CD4-positive, alpha-beta T cell treated with Interleukin-6 for 4 hours (primary cell): ENCODE results near the gene FAM83D.
"Not testable (repeated sequence)": the region's sequence is repeated elsewhere in the genome, so short reads cannot be mapped to it uniquely, and the experiment has no call there.

Source experiments
- DNase-seq: peaks from one replicate; pipeline ENCODE4 v3.0.0-alpha.2; 2020; ENCODE audit warnings: mixed read lengths

FAM83D gene

GRCh38 chr20:38969708-38970107 lies 43.5 kb downstream of the FAM83D start:
- DNase-seq, result no peak

GRCh38 chr20:38970302-38970701 lies 44.1 kb downstream of the FAM83D start:
- DNase-seq, result no peak

GRCh38 chr20:38973107-38973506 lies 46.9 kb downstream of the FAM83D start:
- DNase-seq, result no peak

GRCh38 chr20:38973645-38974044 lies 47.4 kb downstream of the FAM83D start:
- no peak for DNase-seq

- no peak for DNase-seq
Measured at GRCh38 chr20:38975539-38976120, 49.4 kb downstream of the FAM83D start.

- no peak for DNase-seq
Measured at GRCh38 chr20:38979434-38979833, 53.2 kb downstream of the FAM83D start.

- no peak for DNase-seq
Measured at GRCh38 chr20:38979842-38980241, 53.6 kb downstream of the FAM83D start.

GRCh38 chr20:38982291-38982690 lies 56.1 kb downstream of the FAM83D start:
- no peak for DNase-seq

GRCh38 chr20:38985060-38985459 lies 58.8 kb downstream of the FAM83D start:
- DNase-seq, result no peak

GRCh38 chr20:38985603-38986170 lies 59.5 kb downstream of the FAM83D start:
- no peak for DNase-seq

GRCh38 chr20:38986663-38987062 lies 60.4 kb downstream of the FAM83D start:
- DNase-seq, result no peak

- DNase-seq, result no peak
Measured at GRCh38 chr20:38987777-38988176, 61.6 kb downstream of the FAM83D start.

- no peak for DNase-seq
Measured at GRCh38 chr20:38990728-38991127, 64.5 kb downstream of the FAM83D start.

- no peak for DNase-seq
Measured at GRCh38 chr20:38991814-38992704, 65.8 kb downstream of the FAM83D start.

- no peak for DNase-seq
Measured at GRCh38 chr20:38995536-38996044, 69.4 kb downstream of the FAM83D start.

GRCh38 chr20:38996866-38997265 lies 70.6 kb downstream of the FAM83D start:
- not testable (repeated sequence) for DNase-seq

- peak; percentile 12 for DNase-seq
Measured at GRCh38 chr20:38997622-38998021, 71.4 kb downstream of the FAM83D start.

- no peak for DNase-seq
Measured at GRCh38 chr20:38999217-38999616, 73.0 kb downstream of the FAM83D start.

GRCh38 chr20:38999965-39000910 lies 74.0 kb downstream of the FAM83D start:
- no peak for DNase-seq
